ENCODE results near the gene CFAP299.
"Not testable (repeated sequence)": the region's sequence is repeated elsewhere in the genome, so short reads cannot be mapped to it uniquely, and the experiment has no call there.

CFAP299 gene

GRCh38 chr4:80331693-80332092 is 3.8 kb upstream of the CFAP299 start:
- DNase-seq (ENCODE audit: low read depth in 1 of 2, low spot score in 1 of 2), result no peak

DNA sequence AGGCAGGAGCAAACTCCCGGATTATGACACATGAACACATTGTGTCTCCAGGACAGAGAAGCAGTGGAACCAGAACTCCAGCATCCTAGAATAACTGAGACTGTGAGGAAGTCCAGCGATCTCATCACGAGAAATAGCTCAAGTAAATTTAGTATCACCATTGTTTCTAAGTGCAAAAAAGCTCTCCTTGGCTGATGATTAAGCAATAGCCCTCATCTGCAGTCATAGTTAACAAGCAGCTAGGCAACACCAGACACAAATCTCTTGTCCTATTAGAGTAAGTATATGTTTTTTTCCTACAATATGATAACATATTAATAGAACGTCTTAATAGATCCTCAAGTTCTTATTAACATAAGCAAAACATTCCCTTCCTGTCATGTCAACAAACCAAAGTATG is 2.4 kb upstream of the CFAP299 start:
- no peak for DNase-seq (ENCODE audit: low read depth in 1 of 2, low spot score in 1 of 2)

- DNase-seq (ENCODE audit: low read depth in 1 of 2, low spot score in 1 of 2), result no peak
These were observed 962 bp upstream of the CFAP299 start for GRCh38 chr4:80334568-80334967.

- no peak for DNase-seq (ENCODE audit: low read depth in 1 of 2, low spot score in 1 of 2)
These were observed 340 bp upstream of the CFAP299 start for GRCh38 chr4:80335226-80335553.

DNA sequence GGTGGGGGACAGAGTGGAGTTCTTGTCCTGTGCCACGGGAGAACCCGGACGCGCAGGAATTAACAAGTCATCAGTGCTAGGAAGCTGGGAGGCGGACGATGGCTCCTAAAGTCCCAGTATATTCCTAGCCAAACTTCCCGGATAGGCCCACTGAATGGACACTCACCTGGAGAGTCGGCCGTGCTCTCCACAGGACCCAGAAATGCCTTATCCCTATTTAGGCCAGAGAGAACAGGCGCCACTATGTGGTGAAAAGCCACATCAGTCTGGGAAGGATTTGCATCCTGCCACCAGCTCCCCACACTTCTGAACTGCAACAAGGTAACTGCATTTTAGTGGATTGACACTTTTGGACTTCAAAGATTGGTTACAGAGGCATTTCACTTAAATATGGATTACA is 1.1 kb downstream of the CFAP299 start:
- DNase-seq (ENCODE audit: low read depth in 1 of 2, low spot score in 1 of 2), result no peak

DNA sequence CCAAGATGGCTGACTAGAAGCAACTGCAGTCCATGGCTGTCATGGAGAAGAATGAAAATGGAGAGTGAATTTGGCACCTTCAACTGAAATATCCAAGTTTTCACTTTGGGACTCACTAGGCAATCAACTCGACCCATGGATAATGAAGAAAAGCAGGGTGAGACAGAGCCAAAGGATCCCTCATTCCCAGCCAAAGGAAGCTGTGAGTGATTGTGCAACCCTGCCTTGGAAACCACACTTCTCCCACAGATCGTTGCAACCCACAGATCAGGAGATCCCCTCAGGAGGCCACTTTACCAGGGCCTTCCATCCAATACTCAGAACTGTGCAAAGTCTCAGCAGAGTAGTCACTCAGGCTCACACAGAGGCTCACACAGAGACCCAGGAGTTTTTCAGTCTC is 4.5 kb downstream of the CFAP299 start:
- no peak for DNase-seq (ENCODE audit: low read depth in 1 of 2, low spot score in 1 of 2)

DNA sequence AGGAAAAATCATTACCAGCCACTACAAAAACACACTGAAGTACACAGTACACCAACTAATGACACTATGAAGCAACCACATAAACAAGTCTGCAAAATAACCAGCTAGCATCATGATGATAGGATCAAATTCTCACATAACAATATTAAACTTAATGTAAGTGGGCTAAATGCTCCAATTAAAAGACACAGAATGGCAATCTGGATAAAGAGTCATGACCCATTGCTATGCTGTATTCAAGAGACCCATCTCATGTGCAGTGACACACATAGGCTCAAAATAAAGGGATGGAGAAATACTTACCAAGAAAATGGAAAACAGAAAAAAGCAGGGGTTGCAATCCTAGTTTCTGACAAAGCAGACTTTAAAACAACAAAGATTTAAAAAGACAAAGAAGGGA is 7.2 kb downstream of the CFAP299 start:
- DNase-seq (ENCODE audit: low read depth in 1 of 2, low spot score in 1 of 2), result not testable (repeated sequence)

DNA sequence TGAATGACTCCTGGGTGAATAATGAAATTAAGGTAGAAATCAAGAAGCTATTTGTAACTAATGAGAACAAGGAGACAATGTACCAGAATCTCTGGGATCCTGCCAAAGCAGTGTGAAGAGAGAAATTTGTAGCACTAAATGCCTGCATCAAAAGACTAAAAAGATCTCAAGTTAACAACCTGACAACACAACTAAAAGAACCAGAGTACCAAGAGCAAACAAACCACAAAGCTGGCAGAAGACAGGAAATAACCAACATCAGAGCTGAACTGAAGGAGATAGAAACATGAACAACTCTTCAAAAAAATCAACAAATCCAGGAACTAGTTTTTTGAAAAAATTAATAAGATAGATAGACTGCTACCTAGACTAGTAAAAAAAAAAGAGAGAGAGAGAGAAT is 8.4 kb downstream of the CFAP299 start:
- DNase-seq (ENCODE audit: low read depth in 1 of 2, low spot score in 1 of 2), result no peak

DNA sequence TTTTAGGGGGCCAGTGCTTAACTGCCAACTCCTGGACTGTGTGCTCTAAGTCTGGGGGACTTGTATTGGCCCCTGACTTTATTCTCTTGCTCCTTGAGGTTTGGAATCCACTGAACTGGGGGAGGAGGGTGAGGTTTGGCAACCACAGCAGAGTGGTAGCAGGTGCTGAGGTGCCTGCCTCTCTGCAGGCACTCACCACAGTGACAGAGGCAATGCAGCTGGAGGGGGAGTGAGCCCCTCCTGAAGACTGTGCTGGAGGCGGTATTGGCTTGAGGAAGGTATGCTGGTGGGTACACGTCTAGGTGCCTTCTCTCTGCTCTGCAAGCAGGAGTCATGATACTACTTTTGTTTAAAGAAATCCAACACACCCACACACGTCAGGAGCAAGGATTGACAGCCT is 24.6 kb downstream of the CFAP299 start:
- DNase-seq (ENCODE audit: low read depth in 1 of 2, low spot score in 1 of 2), result no peak

GRCh38 chr4:80360900-80361299 is 25.4 kb downstream of the CFAP299 start:
- no peak for DNase-seq (ENCODE audit: low read depth in 1 of 2, low spot score in 1 of 2)

DNA sequence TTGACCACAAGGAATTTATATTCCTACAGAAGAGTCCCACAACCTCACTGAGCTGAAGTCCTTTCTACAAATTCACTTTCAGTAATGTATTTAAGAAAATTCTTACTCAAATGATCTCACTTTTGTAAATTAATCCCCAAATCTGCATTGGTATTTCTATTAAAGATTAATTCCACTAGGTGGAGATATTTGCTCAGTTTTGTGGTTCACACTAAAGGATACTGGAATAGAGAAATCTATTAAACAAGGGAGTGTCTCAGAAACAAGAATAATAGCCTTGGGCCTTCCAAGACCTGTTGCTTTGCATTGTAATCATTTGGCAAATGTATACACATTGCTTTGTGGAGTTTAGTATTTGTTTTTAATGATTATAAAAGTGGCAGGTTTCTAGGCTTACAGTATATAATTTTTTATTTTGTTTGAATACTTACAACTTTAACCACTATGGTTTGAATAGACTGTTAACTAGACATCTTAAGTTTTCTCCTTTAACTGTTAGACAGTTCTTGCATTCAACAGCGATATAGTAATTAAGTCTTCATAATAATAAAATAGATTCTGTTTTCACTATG is 25.9 kb downstream of the CFAP299 start:
- no peak for DNase-seq (ENCODE audit: low read depth in 1 of 2, low spot score in 1 of 2)

DNA sequence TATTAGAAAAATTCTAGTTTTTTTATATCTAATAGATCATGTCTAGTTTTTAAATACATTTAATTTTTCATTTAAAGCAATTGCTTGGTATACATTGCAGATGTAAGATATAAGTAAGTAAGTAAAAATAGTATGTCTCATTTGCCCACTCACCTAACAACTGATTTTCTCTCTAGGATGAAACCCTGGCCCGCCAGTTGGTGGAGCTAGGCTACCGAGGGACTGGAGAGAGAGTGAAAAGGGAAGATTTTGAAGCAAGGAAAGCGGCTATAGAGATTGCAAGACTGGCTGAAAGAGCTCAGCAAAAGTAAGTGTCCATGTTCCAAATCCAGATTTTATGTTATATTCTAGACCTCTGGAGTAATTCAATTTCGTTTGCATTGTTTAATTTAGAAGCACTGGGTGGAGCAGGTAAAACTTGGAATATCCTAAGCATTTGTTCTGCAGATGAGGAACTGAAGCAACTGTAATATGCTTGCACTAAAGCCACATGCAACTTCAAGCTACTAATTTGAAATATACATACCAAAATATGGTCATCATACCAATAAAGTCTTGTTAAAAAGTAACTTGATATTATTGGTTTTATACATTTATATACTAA is 27.1 kb downstream of the CFAP299 start:
- peak in 1 of 2 donors; percentile 32 for DNase-seq (ENCODE audit: low read depth in 1 of 2, low spot score in 1 of 2)

GRCh38 chr4:80365928-80366327 is 30.4 kb downstream of the CFAP299 start:
- DNase-seq (ENCODE audit: low read depth in 1 of 2, low spot score in 1 of 2), result peak; percentile 12 to 39

- no peak for DNase-seq (ENCODE audit: low read depth in 1 of 2, low spot score in 1 of 2)
These were observed 32.2 kb downstream of the CFAP299 start for GRCh38 chr4:80367737-80368136.

DNA sequence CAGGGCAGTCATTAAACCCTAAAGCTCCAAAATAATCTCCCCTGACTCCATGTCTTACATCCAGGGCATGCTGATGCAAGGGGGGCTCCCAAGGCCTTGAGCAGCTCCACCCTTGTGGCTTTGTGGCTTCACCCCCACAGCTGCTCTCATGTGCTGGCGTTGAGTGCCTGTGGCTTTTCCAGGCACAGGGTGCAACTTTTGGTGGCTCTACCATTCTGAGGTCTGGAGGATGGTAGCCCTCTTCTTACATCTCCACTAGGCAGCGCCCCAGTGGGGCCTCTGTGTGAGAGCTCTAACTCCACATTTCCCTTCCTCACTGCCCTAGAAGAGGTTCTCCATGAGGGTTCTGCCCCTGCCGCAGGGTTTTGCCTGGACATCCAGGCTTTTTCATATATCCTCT is 35.1 kb downstream of the CFAP299 start:
- DNase-seq (ENCODE audit: low read depth in 1 of 2, low spot score in 1 of 2), result no peak

- DNase-seq (ENCODE audit: low read depth in 1 of 2, low spot score in 1 of 2), result no peak
These were observed 35.5 kb downstream of the CFAP299 start for GRCh38 chr4:80371046-80371445.

- no peak for DNase-seq (ENCODE audit: low read depth in 1 of 2, low spot score in 1 of 2)
These were observed 38.6 kb downstream of the CFAP299 start for GRCh38 chr4:80374180-80374579.

DNA sequence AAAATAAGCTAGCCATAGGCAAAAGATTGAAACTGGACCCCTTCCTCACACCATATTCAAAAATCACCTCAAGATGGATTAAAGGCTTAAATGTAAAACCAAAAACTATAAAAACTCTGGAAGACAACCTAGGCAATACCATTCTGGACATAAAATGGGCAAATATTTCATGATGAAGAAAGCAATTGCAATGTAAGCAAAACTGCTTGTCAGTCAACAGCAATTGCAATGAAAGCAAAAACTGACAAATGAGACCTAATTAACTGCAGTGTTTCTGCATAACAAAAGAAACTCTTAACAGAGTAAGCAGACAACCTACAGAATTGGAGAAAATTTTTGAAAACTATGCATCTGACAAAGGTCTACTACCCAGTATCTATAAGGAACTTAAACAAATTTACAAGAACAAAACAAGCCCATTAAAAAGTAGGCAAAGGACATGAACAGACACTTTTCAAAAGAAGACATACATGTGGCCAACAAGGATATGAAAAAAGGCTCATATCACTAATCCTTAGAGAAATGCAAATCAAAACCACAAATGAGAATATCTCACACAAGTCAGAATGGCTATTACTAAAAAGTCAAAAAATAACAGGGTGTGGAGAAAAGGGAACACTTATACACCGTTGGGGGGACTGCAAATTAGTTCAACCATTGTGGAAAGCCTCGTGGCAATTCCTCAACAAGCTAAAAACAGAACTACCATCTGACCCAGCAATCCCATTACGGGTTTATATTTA is 46.7 kb downstream of the CFAP299 start:
- no peak for DNase-seq (ENCODE audit: low read depth in 1 of 2, low spot score in 1 of 2)

- DNase-seq (ENCODE audit: low read depth in 1 of 2, low spot score in 1 of 2), result no peak
These were observed 50.1 kb downstream of the CFAP299 start for GRCh38 chr4:80385397-80386280.

- no peak for DNase-seq (ENCODE audit: low read depth in 1 of 2, low spot score in 1 of 2)
These were observed 50.9 kb downstream of the CFAP299 start for GRCh38 chr4:80386281-80386886.
